GM21737 (cell line): ENCODE data around the gene DOCK10.

ENCODE experiments used
- ATAC-seq: cut with Tn5 transposase; IDR thresholded peaks from one replicate; pipeline ENCODE4 v1.9.1; 2021; ENCODE audit warnings: mild to moderate bottlenecking, moderate library complexity; ENCODE audit not compliant: unreplicated experiment

DOCK10 gene

GRCh38 chr2:224885836-224886547, 156.3 kb downstream of the DOCK10 start:
- no peak for ATAC-seq

GRCh38 chr2:224885291-224885690, 157.0 kb downstream of the DOCK10 start:
- ATAC-seq = no peak

GRCh38 chr2:224884188-224884587, 158.1 kb downstream of the DOCK10 start:
- no peak for ATAC-seq

- no peak for ATAC-seq
Measured at GRCh38 chr2:224883700-224884099, 158.6 kb downstream of the DOCK10 start.

GRCh38 chr2:224883172-224883516, 159.1 kb downstream of the DOCK10 start:
- ATAC-seq = no peak

GRCh38 chr2:224882291-224883171, 159.7 kb downstream of the DOCK10 start:
- no peak for ATAC-seq

- ATAC-seq = no peak
Measured at GRCh38 chr2:224881846-224882245, 160.4 kb downstream of the DOCK10 start.

GRCh38 chr2:224876522-224876921, 165.7 kb downstream of the DOCK10 start:
- ATAC-seq = no peak

- ATAC-seq = peak; percentile 66
Measured at GRCh38 chr2:224875841-224876240, 166.4 kb downstream of the DOCK10 start.

- ATAC-seq = no peak
Measured at GRCh38 chr2:224875153-224875552, 167.1 kb downstream of the DOCK10 start.

- no peak for ATAC-seq
Measured at GRCh38 chr2:224871813-224872212, 170.5 kb downstream of the DOCK10 start.

GRCh38 chr2:224870341-224870740, 171.9 kb downstream of the DOCK10 start:
- no peak for ATAC-seq

- ATAC-seq = no peak
Measured at GRCh38 chr2:224869601-224870233, 172.6 kb downstream of the DOCK10 start.

GRCh38 chr2:224865016-224865415, 177.3 kb downstream of the DOCK10 start:
- ATAC-seq = no peak

- ATAC-seq = no peak
Measured at GRCh38 chr2:224861266-224861665, 181.0 kb downstream of the DOCK10 start.

GRCh38 chr2:224860786-224861185, 181.5 kb downstream of the DOCK10 start:
- ATAC-seq = no peak

GRCh38 chr2:224851811-224852210, 190.5 kb downstream of the DOCK10 start:
- no peak for ATAC-seq

- ATAC-seq = no peak
Measured at GRCh38 chr2:224850081-224850480, 192.2 kb downstream of the DOCK10 start.

- no peak for ATAC-seq
Measured at GRCh38 chr2:224849264-224849663, 193.0 kb downstream of the DOCK10 start.

- no peak for ATAC-seq
Measured at GRCh38 chr2:224847961-224848850, 194.1 kb downstream of the DOCK10 start.

GRCh38 chr2:224847381-224847780, 194.9 kb downstream of the DOCK10 start:
- no peak for ATAC-seq
